GM23248 (cell line): Measurements from ENCODE around the gene ADAMTS18. TPM values are rescaled to one million over a fixed set of nuclear protein-coding genes. Genes with fewer than 3 reads are reported as not detected.

ENCODE experiments used
- DNase-seq: peaks from one replicate; pipeline ENCODE4 v3.0.0-alpha.2; 2015
- H2AFZ ChIP-seq: fragments of 200-600 bp; sonication (generic); 2 replicates; pipeline ENCODE4 v1.6.1; 2016; ENCODE audit warnings: antibody characterized with exemption
- H3F3A ChIP-seq: fragments of 200-600 bp; sonication (generic); 2 replicates; pipeline ENCODE4 v1.6.1; 2016; ENCODE audit warnings: mild to moderate bottlenecking, antibody characterized with exemption, mixed run types; ENCODE audit not compliant: insufficient read depth
- H3K27ac ChIP-seq: fragments of 200-600 bp; sonication (generic); 2 replicates; pipeline ENCODE4 v1.5.1; 2016; ENCODE audit warnings: mild to moderate bottlenecking
- H3K27me3 ChIP-seq: fragments of 200-600 bp; sonication (generic); replicated peaks from 2 replicates; pipeline ENCODE4 v1.6.1; 2016; ENCODE audit warnings: mild to moderate bottlenecking; ENCODE audit not compliant: insufficient read depth
- H3K36me3 ChIP-seq: fragments of 200-600 bp; sonication (generic); 2 replicates; pipeline ENCODE4 v1.6.1; 2016; ENCODE audit warnings: low read depth, mild to moderate bottlenecking
- H3K4me1 ChIP-seq: fragments of 200-600 bp; sonication (generic); 2 replicates; pipeline ENCODE4 v1.6.1; 2016; ENCODE audit warnings: mild to moderate bottlenecking; ENCODE audit not compliant: insufficient read depth
- H3K4me2 ChIP-seq: fragments of 200-600 bp; sonication (generic); one replicate; pipeline ENCODE4 v1.6.1; 2016; ENCODE audit warnings: mild to moderate bottlenecking; ENCODE audit not compliant: unreplicated experiment
- H3K4me3 ChIP-seq: fragments of 200-600 bp; sonication (generic); 2 replicates; pipeline ENCODE4 v1.5.1; 2016; ENCODE audit warnings: mild to moderate bottlenecking
- H3K79me2 ChIP-seq: fragments of 200-600 bp; sonication (generic); 2 replicates; pipeline ENCODE4 v1.6.1; 2016; ENCODE audit warnings: mild to moderate bottlenecking; ENCODE audit not compliant: insufficient read depth
- H3K9ac ChIP-seq: fragments of 200-600 bp; sonication (generic); 2 replicates; pipeline ENCODE4 v1.6.1; 2016; ENCODE audit warnings: mild to moderate bottlenecking
- H3K9me2 ChIP-seq: fragments of 200-600 bp; sonication (generic); 2 replicates; pipeline ENCODE4 v1.6.1; 2016; ENCODE audit warnings: mixed run types, mild to moderate bottlenecking, moderate library complexity; ENCODE audit not compliant: insufficient read depth
- H3K9me3 ChIP-seq: fragments of 200-600 bp; sonication (generic); one replicate; pipeline ENCODE4 v1.6.1; 2017; ENCODE audit warnings: low read depth
- H4K20me1 ChIP-seq: fragments of 200-600 bp; sonication (generic); 2 replicates; pipeline ENCODE4 v1.6.0; 2016; ENCODE audit not compliant: insufficient read depth
- EZH2 ChIP-seq: fragments of 200-600 bp; sonication (generic); IDR thresholded peaks from 2 replicates; pipeline ENCODE4 v1.6.1; 2018; ENCODE audit warnings: antibody characterized with exemption, mild to moderate bottlenecking; ENCODE audit not compliant: insufficient read depth, poor library complexity, severe bottlenecking
- EZH2phosphoT487 ChIP-seq: fragments of 200-600 bp; sonication (generic); IDR thresholded peaks from 2 replicates; pipeline ENCODE4 v1.6.1; 2018; ENCODE audit warnings: antibody characterized with exemption, moderate library complexity, mild to moderate bottlenecking, low read depth; ENCODE audit not compliant: insufficient read depth
- WGBS, 2 experiments: methylation state at CpG; one replicate each; pipeline ENCODE4 v1.1.6; 2015 to 2017; ENCODE audit warnings: low lambda C conversion rate in 2 of 2, low coverage in 1 of 2; ENCODE audit errors: missing lambda C conversion rate in 2 of 2; 5-methylcytosine and 5-hydroxymethylcytosine counted together
- in situ Hi-C: fragments of 300-500 bp; cut with MboI; formaldehyde crosslinking; loops from 2 replicates; pipeline ENCODE4 v1.15.0; 2020
- polyA plus RNA-seq: library from polyadenylated mRNA; unstranded; fragments of >200 nt; fragmentation: Nextera tagmentation; extraction: Ambion mirVana; gene quantifications from 2 replicates; pipeline ENCODE4 v1.2.1, GENCODE V29; 2016
- total RNA-seq: library from RNA; depleted of rRNA; stranded (reverse); fragments of >200 nt; shearing (Covaris generic); gene quantifications from 2 replicates; pipeline ENCODE4 v1.2.3, GENCODE V29; 2014

Gene ADAMTS18
- total and polyA plus RNA-seq, 2 experiments from 2014 or later: not detected

- no peak overlapping the region for H3K27ac ChIP-seq
- H3K4me1 ChIP-seq: no peaks in the 10 kb centered on the region
- H3K79me2 ChIP-seq: no peaks in the 10 kb centered on the region
- H3F3A ChIP-seq: no peaks in the 10 kb centered on the region
- H3K4me3 ChIP-seq: no peak overlapping the region
- H3K9ac ChIP-seq: no peak overlapping the region
- 27 to 33% methylated on average over 3 of the region's 3 CpGs for WGBS, 2 experiments
- H3K4me2 ChIP-seq: no peak overlapping the region
- no peaks in the 10 kb centered on the region for H3K9me3 ChIP-seq
- no peaks in the 10 kb centered on the region for H3K9me2 ChIP-seq
- TF ChIP-seq EZH2phosphoT487 (no peak), EZH2 (no peak)
- in situ Hi-C loops: no loop called here
- no peak overlapping the region for H2AFZ ChIP-seq
- no peaks in the 10 kb centered on the region for H3K36me3 ChIP-seq
- H3K27me3 ChIP-seq: no peaks in the 10 kb centered on the region
- no peaks in the 10 kb centered on the region for H4K20me1 ChIP-seq
- no peak for DNase-seq
Observed at GRCh38 chr16:77462894-77463293, 28.1 kb upstream of the ADAMTS18 start.

GRCh38 chr16:77459534-77460254 lies 24.9 kb upstream of the ADAMTS18 start:
- 50 to 62% methylated on average over 3 of the region's 3 CpGs for WGBS, 2 experiments

GRCh38 chr16:77457046-77457445 lies 22.2 kb upstream of the ADAMTS18 start:
- H2AFZ ChIP-seq: no peak overlapping the region
- no peaks in the 10 kb centered on the region for H3K9me2 ChIP-seq
- no peaks in the 10 kb centered on the region for H3K27me3 ChIP-seq
- no peaks in the 10 kb centered on the region for H3K9me3 ChIP-seq
- H3K27ac ChIP-seq: no peak overlapping the region
- H3K79me2 ChIP-seq: no peaks in the 10 kb centered on the region
- no peak overlapping the region for H3K4me3 ChIP-seq
- no peak overlapping the region for H3K9ac ChIP-seq
- no peaks in the 10 kb centered on the region for H3K36me3 ChIP-seq
- in situ Hi-C loops: no loop called here
- H3F3A ChIP-seq: no peaks in the 10 kb centered on the region
- H3K4me1 ChIP-seq: no peaks in the 10 kb centered on the region
- no peak for DNase-seq
- H3K4me2 ChIP-seq: no peak overlapping the region
- H4K20me1 ChIP-seq: no peaks in the 10 kb centered on the region
- WGBS, 2 experiments: 46 to 47% methylated on average over 5 of the region's 5 CpGs
- TF ChIP-seq EZH2phosphoT487 (no peak), EZH2 (no peak)

More at GRCh38 chr16:77459534-77460254, 24.9 kb upstream of the ADAMTS18 start:
- Histone ChIP-seq H3K9ac (no peak overlapping the region), H3K9me3 (no peaks in the 10 kb centered on the region), H3K4me1 (no peaks in the 10 kb centered on the region), H3K36me3 (no peaks in the 10 kb centered on the region), H3K27ac (no peak overlapping the region), H3K79me2 (no peaks in the 10 kb centered on the region), H2AFZ (no peak overlapping the region), H3K4me3 (no peak overlapping the region), H3K4me2 (no peak overlapping the region), H3K27me3 (no peaks in the 10 kb centered on the region), H3K9me2 (no peaks in the 10 kb centered on the region), H4K20me1 (no peaks in the 10 kb centered on the region), H3F3A (no peaks in the 10 kb centered on the region)
- DNase-seq: no peak
- no peak for TF ChIP-seq EZH2phosphoT487
- TF ChIP-seq EZH2: no peak
- in situ Hi-C loops: no loop called here

GRCh38 chr16:77452243-77452642 lies 17.4 kb upstream of the ADAMTS18 start:
- Histone ChIP-seq H3K27ac (no peak overlapping the region), H3K9me3 (no peaks in the 10 kb centered on the region), H3K27me3 (no peaks in the 10 kb centered on the region), H3K79me2 (no peaks in the 10 kb centered on the region), H3K9ac (no peak overlapping the region), H3K4me2 (no peak overlapping the region), H3K9me2 (no peaks in the 10 kb centered on the region), H3F3A (no peaks in the 10 kb centered on the region), H2AFZ (no peak overlapping the region), H3K4me1 (no peaks in the 10 kb centered on the region), H4K20me1 (no peaks in the 10 kb centered on the region), H3K36me3 (no peaks in the 10 kb centered on the region), H3K4me3 (no peak overlapping the region)
- DNase-seq: no peak
- WGBS, 2 experiments: 64 to 73% methylated on average over 3 of the region's 3 CpGs
- TF ChIP-seq EZH2phosphoT487 (no peak), EZH2 (no peak)
- in situ Hi-C loops: no loop called here
